Measurements from ENCODE around the gene C3orf49.

C3orf49 gene, protein sequence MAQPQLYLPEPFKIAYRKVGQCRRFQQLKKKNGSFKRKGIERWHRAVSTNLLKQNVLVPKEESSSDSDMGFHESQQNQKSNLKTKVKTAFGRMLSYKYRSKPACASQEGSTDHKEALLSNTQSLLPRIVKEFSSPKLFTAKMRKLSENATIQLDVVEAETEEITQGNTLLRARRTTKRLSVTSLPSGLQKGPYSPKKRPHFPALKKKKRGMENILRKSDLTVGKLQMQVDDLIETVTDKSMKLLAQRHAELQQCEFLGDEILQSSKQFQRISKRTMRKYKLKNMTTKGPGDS

DNA sequence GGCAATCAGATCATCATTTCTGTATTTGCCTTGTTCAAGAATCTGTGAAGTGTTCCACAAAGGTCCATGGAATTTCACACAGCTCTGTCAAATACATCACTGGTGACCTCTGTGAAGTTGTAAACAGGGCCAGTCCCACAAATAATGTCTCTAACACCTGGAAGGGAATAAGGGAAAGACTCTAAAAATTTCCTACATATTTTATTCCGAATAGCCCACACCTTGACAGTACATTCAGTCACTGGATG lies at the start of gene C3orf49:
C3orf49 (plus strand) TSS at position 149 of the 248 bp plus-strand sequence. CDS start 173 bp downstream, outside the sequence.
- DNase-seq (ENCODE audit: low spot score), result no peak

DNA sequence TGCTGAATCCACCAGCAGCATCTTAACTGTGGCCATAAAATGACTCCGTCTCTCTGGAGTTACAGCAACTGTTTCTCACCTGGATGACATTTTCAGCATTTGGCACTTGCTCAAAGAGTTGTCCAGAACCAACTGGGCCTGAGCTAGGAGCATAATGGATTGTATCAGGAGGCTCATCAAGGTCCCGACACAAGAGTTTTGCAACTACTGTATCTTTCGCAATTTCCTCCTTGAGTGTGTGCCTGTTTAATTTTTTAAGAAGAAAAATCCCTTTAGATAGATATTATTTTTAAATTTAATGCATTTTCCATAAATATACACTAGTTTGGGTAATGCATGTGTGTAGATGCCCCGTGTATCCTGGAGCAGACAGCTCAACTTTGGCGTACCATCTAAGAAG lies 44.3 kb upstream of the C3orf49 start:
- no peak for DNase-seq (ENCODE audit: low spot score)

DNA sequence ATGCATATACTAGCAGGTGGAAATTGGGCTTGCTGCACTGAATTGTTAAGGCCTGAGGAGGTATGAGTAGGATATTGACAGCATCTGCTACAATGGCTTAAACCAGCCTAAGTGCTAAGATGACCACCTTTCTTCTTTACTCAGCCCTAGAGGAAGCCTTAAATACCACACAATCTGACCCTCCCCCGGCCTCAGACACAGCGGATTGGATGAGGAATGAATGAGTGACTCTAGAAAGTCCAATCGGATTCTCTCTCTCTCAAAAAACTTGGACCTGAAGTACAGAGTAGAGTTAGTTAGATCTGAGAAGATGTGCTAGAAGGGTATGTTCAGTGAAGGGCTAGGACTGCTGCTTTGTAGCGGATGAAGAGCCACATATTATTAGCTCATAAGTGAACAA lies 39.9 kb upstream of the C3orf49 start:
- no peak for DNase-seq (ENCODE audit: low spot score)

DNA sequence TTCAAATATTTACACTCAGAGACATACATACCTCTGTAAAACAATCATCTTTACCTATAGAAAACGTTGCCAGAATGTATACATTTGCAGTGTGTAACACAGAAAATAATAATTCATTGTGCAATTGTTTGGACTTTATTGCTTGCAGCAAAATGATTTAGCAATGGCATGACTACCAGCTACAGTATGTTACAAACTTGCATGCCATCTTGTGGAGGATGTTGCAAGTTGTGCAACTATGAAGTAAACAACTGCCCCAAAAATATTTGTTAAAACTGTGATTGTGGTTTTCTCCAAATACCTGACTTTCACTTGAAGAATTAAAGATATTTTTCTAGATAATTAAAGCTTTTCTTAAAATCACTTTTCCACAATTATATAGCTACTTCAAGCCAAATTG lies 27.1 kb upstream of the C3orf49 start:
- DNase-seq (ENCODE audit: low spot score), result no peak

DNA sequence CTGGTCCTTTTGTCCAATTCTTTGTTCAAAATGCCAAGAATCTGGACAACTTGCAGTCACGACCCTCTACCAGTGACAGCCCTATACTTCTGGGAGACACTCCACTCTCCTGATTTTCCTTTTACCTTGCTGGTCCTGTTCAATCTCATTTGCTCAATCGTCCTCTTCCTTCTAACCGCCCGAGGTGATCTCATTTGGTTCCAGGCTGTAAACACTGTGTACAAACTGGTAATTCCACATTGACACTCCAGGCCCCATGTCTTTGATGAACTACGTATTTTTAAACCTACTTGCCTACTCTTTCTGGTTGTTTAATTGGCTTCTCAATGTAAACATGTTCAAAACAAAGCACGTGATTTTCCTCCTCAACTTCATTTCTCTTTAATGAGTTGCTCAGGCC lies 23.7 kb upstream of the C3orf49 start:
- DNase-seq (ENCODE audit: low spot score), result no peak

DNA sequence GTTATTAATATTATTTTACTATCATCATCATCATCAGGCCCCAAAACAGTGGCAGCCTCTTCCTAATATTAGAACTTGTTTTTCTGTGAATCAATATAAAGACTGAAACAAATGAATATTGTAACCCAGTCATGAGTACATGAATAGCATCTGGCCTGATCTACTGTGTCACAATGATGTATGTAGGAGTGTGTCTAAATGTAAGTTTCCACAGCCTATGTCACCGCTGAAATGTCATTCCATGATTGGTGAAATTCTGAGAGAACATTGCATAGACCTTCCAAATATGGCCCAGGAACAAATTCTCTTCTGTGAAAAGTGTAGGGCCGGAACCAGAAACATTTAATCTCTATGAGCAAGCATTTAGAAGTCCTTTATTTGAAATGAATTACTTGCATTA lies 20.6 kb upstream of the C3orf49 start:
- no peak for DNase-seq (ENCODE audit: low spot score)

DNA sequence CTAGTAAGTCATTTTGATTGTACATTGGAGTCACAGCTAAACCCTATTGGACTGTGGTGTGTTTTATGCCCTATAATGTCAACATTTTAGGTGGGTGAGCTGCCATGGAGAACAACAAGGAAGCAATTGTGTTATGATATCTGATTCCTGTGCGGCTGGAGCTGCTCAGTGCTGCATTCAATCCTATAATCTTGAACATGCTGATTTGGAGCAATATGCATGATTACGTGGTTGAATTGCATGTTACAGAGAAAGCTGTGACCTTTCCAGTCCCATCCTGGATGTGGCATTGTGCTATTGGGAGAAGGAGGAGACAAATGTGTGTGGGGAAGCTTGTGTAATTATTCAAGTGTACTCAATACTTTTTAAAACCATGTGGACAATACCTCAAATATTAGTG lies 20.1 kb upstream of the C3orf49 start:
- DNase-seq (ENCODE audit: low spot score), result no peak

DNA sequence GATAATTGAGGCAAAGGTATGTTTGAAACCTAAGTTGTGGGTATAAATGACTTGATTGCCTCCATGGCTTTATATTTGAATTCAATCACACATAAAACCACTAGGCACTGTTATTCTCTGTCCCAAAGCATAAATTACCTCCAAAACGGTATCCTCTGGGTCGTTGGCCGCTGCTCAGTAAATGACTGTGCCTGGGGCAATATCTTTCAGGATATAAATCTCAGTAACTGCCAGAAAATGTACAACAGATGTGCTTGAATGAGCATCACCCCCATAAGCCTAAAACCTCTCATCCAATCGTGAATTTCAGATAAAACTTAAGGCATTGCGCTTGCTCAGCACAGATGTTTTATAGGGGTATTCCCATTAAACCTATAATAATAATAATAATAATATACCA lies 19.0 kb upstream of the C3orf49 start:
- DNase-seq (ENCODE audit: low spot score), result no peak

DNA sequence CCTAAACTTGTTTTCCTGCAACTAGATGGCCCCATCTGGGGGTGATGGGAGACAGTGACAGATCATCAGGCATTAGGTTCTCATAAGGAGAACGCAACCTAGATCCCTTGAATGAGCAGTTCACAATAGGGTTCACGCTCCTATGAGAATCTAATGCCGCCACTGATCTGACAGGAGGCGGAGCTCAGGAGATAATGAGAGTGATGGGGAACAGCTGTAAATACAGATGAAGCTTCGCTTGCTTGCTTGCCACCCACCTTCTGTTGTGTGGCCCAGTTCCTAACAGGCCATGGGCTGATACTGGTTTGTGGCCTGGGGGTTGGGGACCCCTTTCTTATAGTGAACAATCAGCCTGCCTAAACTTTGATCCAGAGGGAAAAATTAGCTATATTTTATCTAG lies 15.2 kb upstream of the C3orf49 start:
- DNase-seq (ENCODE audit: low spot score), result no peak

DNA sequence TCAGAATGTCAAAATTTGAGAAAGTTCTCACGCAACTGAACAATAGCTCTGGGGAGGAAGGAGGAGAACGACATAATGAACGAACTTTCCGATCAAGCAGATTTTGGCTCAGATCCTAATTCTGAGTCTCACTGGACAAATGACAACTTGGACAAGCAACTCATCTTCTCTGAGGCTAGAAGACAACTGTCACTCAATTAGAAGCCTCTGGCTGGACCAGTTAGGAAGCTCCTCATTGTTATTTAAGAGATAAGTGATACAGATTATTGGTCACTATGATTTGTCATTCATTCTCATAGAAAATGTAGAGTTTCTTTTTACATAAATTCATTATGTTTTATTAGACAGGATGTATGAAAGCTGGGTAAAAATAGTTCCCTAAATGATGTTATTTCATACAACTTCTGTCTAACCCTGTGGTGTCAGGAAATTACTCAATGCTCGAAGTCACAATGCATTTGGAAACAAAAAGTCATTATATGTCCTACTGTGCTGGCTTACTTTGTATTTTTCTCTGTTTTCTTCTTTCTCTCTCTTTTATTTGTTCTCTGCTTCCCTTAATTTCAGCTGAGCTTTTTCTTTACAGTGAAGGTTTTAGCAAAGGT lies 11.0 kb upstream of the C3orf49 start:
- no peak for DNase-seq (ENCODE audit: low spot score)

DNA sequence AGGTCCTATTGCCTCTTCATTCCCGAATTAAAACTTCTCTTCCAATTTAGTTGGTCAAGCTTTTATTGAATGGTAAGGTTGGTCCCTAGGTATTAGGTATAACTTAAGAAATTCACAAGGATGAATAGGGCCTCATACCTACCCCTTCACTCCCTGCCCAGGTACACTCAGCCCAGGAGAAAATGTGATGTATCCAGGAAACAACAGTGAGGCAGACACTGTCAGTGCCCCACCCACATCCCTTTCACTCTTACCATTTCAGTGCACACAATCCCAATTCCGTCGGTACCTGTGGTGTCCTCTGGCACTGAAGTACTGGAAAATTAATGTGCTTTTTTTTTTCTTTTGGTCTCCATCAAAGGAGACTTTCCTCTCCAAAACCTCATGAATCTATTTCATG lies 10.5 kb upstream of the C3orf49 start:
- DNase-seq (ENCODE audit: low spot score), result no peak

DNA sequence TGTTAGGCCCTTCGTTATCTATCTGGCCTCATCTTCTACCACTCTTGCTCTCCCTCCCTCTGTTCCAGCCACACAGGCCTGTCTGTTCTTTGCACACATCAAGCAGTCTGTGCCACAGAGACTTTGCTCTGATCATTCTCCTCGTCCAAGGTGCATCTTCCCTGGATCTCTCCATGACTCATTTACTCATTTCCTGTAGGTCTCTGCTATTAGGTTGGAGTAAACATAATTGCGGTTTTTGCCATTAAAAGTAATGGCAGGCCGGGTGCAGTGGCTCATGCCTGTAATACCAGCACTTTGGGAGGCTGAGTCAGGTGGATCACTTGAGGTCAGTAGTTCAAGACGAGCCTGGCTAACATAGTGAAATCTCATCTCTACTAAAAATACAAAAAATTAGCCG lies 9.5 kb upstream of the C3orf49 start:
- DNase-seq (ENCODE audit: low spot score), result no peak

DNA sequence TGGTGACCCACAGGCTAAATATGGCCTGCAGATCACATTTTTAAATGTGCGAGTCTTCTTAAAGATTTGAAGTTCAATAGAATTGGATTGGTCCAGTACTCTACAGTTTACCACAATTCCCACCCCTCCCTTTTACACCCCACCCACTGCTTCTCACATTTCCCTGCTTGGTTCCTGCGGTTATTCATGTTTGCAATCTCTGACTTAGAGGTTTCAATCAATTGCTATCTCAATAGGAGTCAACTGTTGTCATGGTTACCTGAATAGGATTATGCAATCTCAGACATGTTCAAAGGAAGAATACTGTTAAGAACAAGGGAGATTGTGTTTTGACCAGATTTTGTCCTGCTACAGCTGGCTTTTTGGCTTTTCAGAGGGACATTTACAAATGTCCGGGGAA lies 4.9 kb upstream of the C3orf49 start:
- DNase-seq (ENCODE audit: low spot score), result no peak

DNA sequence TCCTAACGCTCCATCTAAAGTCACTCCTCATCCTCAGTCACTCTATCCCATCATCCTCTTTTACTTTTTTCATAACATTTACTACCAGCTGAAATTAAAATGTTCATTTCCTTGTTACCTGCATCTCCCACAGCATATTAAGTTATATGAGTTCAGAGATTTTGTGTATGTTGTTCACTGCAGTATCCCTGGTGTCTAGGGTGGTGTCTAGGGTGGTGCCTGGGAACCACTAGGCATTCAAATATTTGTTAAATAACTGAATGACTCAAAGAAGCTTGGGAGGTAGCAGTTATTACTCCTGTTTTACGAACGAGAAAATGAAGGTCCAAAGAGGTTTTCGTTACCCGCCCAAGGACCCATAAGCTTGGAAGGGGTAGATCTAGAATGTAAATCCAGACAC lies 1.9 kb upstream of the C3orf49 start:
- DNase-seq (ENCODE audit: low spot score), result no peak

DNA sequence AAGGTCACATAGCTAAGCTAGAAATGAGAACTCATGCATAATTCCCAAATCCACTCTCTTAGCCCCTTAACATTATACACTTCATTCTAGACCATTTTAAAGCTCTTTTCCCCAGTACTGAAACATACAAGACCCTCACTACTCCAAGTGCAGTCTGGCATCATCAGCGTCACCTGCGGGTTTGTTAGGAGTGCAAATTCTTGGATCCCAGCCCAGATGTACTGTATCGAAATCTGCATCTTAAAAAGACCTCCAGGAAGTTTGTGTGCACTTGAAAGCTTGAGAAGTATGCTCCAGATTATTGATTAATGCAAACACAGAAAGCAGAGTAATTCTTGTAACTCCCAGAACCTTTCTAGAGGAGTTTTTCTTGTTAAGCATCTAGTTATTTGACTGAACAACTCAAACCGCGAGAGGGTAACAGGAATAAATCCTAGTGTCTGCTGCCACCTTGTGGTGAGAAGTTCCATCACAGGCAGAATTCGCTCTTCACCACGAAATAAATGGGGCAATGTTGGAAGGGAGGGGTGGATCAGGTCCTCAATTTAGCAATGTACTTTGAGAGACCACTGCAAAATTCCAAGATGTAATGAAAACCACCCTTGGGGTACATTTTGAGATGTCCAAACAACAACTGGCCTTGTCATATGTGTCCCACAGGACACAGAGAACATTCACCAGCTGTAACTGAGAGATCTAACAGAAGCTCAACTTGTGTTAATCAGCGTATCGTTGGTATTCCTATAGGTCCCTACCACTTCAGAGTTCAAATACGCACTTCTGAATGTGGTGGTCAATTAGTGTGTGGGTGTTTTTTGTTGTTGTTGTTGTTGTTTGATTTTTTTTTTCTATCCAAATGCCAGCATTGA lies 583 bp upstream of the C3orf49 start:
- peak; percentile 67 for DNase-seq (ENCODE audit: low spot score)

DNA sequence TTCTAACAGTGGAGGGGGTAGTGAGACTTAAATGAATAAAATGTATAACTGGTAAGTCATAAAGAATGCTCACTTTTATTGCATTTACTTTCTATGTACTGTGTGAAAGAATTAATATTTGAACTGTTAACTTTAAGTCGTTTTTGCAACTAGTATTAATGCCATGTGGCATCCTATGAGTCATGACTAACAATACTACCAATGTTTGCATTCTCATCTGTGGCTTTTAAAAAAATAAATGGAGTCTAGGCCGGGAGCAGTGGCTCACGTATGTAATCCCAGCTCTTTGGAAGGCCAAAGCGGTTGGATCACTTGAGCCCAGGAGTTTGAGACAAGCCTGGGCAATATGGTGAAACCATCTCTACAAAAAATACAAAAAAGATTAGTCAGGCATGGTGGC lies 5.2 kb downstream of the C3orf49 start:
- DNase-seq (ENCODE audit: low spot score), result no peak

DNA sequence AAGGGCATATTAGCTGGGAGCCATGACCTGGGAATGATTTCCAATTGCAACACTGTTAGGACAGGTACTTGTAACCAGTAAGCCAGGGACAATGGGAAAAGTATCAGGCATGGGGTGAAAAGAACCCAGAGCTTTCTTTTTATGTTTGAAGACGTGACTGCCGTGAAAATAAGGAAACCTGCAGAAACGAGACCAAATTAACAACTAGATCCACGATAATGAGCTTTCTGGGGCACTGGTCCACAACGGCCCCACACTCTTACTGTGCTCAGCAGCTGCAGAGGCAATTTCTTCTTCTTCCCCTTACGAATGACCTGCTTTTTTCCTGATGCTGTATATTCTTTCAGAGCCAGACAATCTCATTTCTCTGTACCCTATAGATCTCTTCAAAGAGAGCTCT lies 11.4 kb downstream of the C3orf49 start:
- no peak for DNase-seq (ENCODE audit: low spot score)

DNA sequence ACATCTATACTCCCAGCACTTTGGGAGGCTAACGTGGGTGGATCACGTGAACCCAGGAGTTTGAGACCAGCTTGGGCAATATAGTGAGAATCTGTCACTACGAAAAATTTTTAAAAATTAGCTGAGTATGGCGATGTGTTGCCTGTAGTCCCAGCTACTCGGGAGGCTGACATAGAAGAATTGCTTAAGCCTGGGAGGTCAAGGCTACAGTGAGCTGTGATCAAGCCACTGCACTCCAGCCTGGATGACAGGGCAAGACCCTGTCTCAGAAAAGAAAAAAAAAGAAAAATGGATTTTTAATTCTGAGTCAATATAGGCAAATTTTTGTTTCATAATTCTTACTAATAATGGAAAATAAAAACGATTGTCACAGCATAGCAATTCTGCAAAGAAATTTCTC lies 13.3 kb downstream of the C3orf49 start:
- no peak for DNase-seq (ENCODE audit: low spot score)

DNA sequence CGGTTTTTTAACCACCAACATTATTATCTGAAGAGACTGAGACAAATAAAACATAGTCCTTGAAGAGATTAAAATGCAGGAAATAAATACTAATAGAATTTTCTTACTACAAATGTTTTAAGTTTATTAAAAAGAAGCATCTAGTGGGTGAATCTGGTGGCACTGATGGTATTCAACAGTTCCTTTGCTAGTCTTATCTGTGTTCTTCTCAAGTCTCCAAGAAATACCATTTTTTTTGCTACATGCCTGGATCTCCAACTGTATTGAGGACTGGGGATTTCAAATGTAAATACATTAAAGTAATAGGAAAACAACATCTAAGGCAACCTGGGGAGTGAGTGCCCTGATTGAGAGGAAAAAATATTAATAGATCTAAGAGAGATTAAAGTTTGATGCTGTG lies 22.6 kb downstream of the C3orf49 start:
- no peak for DNase-seq (ENCODE audit: low spot score)

DNA sequence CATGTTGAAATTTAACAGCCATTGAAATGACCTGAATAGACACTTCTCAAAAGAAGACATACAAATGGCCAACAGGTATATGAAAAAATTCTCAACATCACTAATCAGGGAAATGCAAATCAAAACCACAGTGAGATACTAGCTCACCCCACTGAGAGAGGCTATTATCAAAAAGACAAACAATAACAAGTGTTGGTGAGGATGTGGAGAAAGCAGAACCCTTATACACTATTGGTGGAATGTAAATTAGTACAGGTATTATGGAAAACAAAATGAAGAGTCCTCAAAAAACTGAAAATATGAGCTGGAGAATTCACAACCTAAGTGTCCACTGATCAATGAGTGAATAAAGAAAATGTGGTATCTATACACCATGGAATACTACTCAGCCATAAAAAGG lies 23.0 kb downstream of the C3orf49 start:
- no peak for DNase-seq (ENCODE audit: low spot score)

DNA sequence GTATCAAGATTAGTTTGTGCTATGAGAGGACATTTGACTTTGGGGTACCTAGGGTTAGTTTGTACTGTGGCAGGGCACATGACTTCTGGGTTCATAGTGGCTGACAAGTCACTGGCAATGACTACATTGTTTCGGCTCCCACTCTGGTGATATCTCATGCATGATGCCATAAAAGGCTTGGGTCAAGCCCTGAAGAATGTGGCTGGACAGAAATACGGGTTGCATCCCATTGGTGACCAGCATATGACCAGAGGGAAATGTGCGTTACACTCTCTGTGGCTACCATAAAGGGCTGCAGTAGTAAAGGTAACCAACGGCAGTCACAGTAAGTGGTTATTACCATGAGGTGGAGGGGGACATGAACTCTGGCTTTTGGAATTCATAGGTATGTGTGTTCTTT lies 26.1 kb downstream of the C3orf49 start:
- no peak for DNase-seq (ENCODE audit: low spot score)

DNA sequence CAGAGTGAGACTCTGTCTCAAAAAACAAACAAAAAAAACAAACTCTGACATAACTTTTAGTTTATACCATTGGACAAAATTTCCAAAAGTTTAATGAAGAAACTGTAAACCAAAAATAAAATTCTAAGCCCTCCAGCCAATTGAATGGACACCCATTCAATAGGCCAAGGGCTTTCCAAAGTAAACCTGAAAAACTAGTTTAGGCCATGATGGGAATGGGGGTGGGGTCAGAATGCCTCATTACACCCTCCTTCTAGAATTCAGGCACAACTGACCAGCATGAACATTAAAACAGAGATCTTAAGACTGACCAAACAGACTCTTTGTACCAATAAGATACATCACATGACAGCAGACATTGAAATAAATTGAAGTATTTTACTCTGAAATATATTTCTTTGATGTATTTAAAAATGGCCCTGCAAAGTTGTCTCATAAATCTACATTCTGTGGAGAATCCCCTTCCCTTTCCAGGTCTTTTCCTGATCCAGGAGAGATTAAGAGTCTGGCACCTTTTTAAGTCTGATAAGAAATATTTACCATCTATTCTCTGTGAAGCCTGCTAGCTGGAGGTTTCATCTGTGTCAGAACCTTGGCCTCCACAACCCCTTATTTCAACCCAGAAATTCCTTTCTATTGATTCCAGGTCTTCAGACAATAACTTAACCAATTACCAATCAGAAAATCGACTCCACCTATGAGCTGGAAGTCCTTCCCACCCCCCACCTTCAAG lies 28.8 kb downstream of the C3orf49 start:
- DNase-seq (ENCODE audit: low spot score), result no peak

DNA sequence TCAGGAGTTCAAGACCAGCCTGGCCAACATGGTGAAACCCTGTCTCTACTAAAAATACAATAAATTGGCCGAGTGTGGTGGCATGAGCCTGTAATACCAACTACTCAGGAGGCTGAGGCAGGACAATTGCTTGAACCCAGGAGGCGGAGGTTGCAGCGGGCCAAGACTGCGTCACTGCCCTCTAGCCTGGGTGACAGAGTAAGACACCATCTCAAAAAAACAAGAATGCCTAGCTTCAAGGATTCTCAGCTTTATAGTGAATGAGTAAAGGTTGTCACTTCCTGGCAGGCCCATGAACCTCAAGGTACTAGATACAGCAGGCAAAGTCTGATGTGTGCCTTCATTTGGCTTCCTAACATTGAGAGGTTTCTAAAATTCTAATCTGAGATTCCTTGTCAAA lies 30.1 kb downstream of the C3orf49 start:
- DNase-seq (ENCODE audit: low spot score), result no peak

Measured in activated CD4-positive, alpha-beta T cell treated with anti-CD3 and anti-CD28 coated beads, Interleukin-2, Interleukin-4, amounts not matched to agents 100 ng/mL and 50 ng/mL, durations not matched to agents 16 hours and 8 hours (primary cell).